GM23248 (cell line): Measurements from ENCODE around the gene DNAJC17. TPM values are rescaled to one million over a fixed set of nuclear protein-coding genes. Genes with fewer than 3 reads are reported as not detected.
A peak's percentile ranks its signal among the peaks of the same experiment; 100 is the strongest.

ENCODE experiments used
- DNase-seq: peaks from one replicate; pipeline ENCODE4 v3.0.0-alpha.2; 2015
- H2AFZ ChIP-seq: fragments of 200-600 bp; sonication (generic); 2 replicates; pipeline ENCODE4 v1.6.1; 2016; ENCODE audit warnings: antibody characterized with exemption
- H3F3A ChIP-seq: fragments of 200-600 bp; sonication (generic); 2 replicates; pipeline ENCODE4 v1.6.1; 2016; ENCODE audit warnings: mild to moderate bottlenecking, antibody characterized with exemption, mixed run types; ENCODE audit not compliant: insufficient read depth
- H3K27ac ChIP-seq: fragments of 200-600 bp; sonication (generic); 2 replicates; pipeline ENCODE4 v1.5.1; 2016; ENCODE audit warnings: mild to moderate bottlenecking
- H3K27me3 ChIP-seq: fragments of 200-600 bp; sonication (generic); replicated peaks from 2 replicates; pipeline ENCODE4 v1.6.1; 2016; ENCODE audit warnings: mild to moderate bottlenecking; ENCODE audit not compliant: insufficient read depth
- H3K36me3 ChIP-seq: fragments of 200-600 bp; sonication (generic); 2 replicates; pipeline ENCODE4 v1.6.1; 2016; ENCODE audit warnings: low read depth, mild to moderate bottlenecking
- H3K4me1 ChIP-seq: fragments of 200-600 bp; sonication (generic); 2 replicates; pipeline ENCODE4 v1.6.1; 2016; ENCODE audit warnings: mild to moderate bottlenecking; ENCODE audit not compliant: insufficient read depth
- H3K4me2 ChIP-seq: fragments of 200-600 bp; sonication (generic); one replicate; pipeline ENCODE4 v1.6.1; 2016; ENCODE audit warnings: mild to moderate bottlenecking; ENCODE audit not compliant: unreplicated experiment
- H3K4me3 ChIP-seq: fragments of 200-600 bp; sonication (generic); 2 replicates; pipeline ENCODE4 v1.5.1; 2016; ENCODE audit warnings: mild to moderate bottlenecking
- H3K79me2 ChIP-seq: fragments of 200-600 bp; sonication (generic); 2 replicates; pipeline ENCODE4 v1.6.1; 2016; ENCODE audit warnings: mild to moderate bottlenecking; ENCODE audit not compliant: insufficient read depth
- H3K9ac ChIP-seq: fragments of 200-600 bp; sonication (generic); 2 replicates; pipeline ENCODE4 v1.6.1; 2016; ENCODE audit warnings: mild to moderate bottlenecking
- H3K9me2 ChIP-seq: fragments of 200-600 bp; sonication (generic); 2 replicates; pipeline ENCODE4 v1.6.1; 2016; ENCODE audit warnings: mixed run types, mild to moderate bottlenecking, moderate library complexity; ENCODE audit not compliant: insufficient read depth
- H3K9me3 ChIP-seq: fragments of 200-600 bp; sonication (generic); one replicate; pipeline ENCODE4 v1.6.1; 2017; ENCODE audit warnings: low read depth
- H4K20me1 ChIP-seq: fragments of 200-600 bp; sonication (generic); 2 replicates; pipeline ENCODE4 v1.6.0; 2016; ENCODE audit not compliant: insufficient read depth
- EZH2 ChIP-seq: fragments of 200-600 bp; sonication (generic); IDR thresholded peaks from 2 replicates; pipeline ENCODE4 v1.6.1; 2018; ENCODE audit warnings: antibody characterized with exemption, mild to moderate bottlenecking; ENCODE audit not compliant: insufficient read depth, poor library complexity, severe bottlenecking
- EZH2phosphoT487 ChIP-seq: fragments of 200-600 bp; sonication (generic); IDR thresholded peaks from 2 replicates; pipeline ENCODE4 v1.6.1; 2018; ENCODE audit warnings: antibody characterized with exemption, moderate library complexity, mild to moderate bottlenecking, low read depth; ENCODE audit not compliant: insufficient read depth
- WGBS, 2 experiments: methylation state at CpG; one replicate each; pipeline ENCODE4 v1.1.6; 2015 to 2017; ENCODE audit warnings: low lambda C conversion rate in 2 of 2, low coverage in 1 of 2; ENCODE audit errors: missing lambda C conversion rate in 2 of 2; 5-methylcytosine and 5-hydroxymethylcytosine counted together
- in situ Hi-C: fragments of 300-500 bp; cut with MboI; formaldehyde crosslinking; loops from 2 replicates; pipeline ENCODE4 v1.15.0; 2020
- polyA plus RNA-seq: library from polyadenylated mRNA; unstranded; fragments of >200 nt; fragmentation: Nextera tagmentation; extraction: Ambion mirVana; gene quantifications from 2 replicates; pipeline ENCODE4 v1.2.1, GENCODE V29; 2016
- total RNA-seq: library from RNA; depleted of rRNA; stranded (reverse); fragments of >200 nt; shearing (Covaris generic); gene quantifications from 2 replicates; pipeline ENCODE4 v1.2.3, GENCODE V29; 2014

The DNAJC17 gene
- total and polyA plus RNA-seq, 2 experiments from 2014 or later = 13.4 to 36.4 TPM

DNA sequence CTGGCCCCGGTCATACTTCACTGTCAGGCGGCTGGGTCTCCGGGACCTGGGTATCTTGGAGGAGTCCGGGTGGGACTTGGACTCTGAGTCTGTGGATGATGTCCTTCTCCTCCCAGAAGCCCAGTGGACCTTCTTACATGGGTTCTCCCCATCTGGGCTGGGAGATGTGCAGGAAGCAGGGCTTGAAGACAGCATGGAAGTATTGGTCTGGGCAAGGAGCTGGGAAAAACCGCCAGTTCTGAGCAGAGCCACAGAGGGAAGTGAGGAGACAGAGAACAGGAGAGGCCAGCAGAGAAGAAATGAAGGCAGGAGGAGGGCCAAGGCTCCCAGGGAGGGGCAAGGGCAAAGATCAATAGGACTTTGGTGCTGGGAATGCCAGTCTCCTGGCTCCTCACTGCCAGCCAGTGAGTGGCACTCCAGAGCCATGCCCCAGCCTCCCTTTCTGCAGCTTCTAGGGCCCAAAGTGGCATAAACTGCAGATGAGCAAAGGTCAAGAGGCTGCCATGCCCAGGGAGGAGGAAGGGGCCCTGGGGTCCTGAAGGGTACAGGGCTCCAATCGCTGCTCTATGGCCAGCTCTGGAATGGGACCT is 21.3 kb upstream of the DNAJC17 start, which contains the start of gene PPP1R14D:
PPP1R14D (minus strand) TSS at position 262 of the 590 bp plus-strand sequence; CDS start at position 195, 67 bp downstream.
- Histone ChIP-seq H3K27ac (no peak within 1 kb of the TSS), H3K27me3 (peaks cover 13% of the 10 kb centered on the region), H2AFZ (no peak within 1 kb of the TSS), H3K4me2 (no peak within 1 kb of the TSS), H3K9ac (no peak within 1 kb of the TSS), H3K79me2 (no peaks in the 10 kb centered on the region), H3K4me3 (no peak within 1 kb of the TSS), H3K4me1 (no peaks in the 10 kb centered on the region), H3K9me3 (no peaks in the 10 kb centered on the region), H3K36me3 (no peaks in the 10 kb centered on the region), H3K9me2 (no peaks in the 10 kb centered on the region), H3F3A (no peaks in the 10 kb centered on the region), H4K20me1 (no peaks in the 10 kb centered on the region)
- TF ChIP-seq EZH2phosphoT487 (no peak), EZH2 (no peak)
- in situ Hi-C loops = no loop called here
- no peak for DNase-seq
- 61 to 66% methylated on average over 6 of the region's 6 CpGs for WGBS, 2 experiments

- Histone ChIP-seq H3F3A (no peaks in the 10 kb centered on the region), H3K36me3 (no peaks in the 10 kb centered on the region), H3K9me2 (no peaks in the 10 kb centered on the region), H3K4me3 (no peak overlapping the region), H2AFZ (no peak overlapping the region), H3K9ac (no peak overlapping the region), H3K9me3 (no peaks in the 10 kb centered on the region), H3K27me3 (peaks cover 13% of the 10 kb centered on the region), H3K4me2 (no peak overlapping the region), H3K27ac (no peak overlapping the region), H3K4me1 (no peaks in the 10 kb centered on the region), H4K20me1 (no peaks in the 10 kb centered on the region), H3K79me2 (no peaks in the 10 kb centered on the region)
- DNase-seq = no peak
- in situ Hi-C loops = no loop called here
- 46 to 50% methylated on average over 4 of the region's 4 CpGs for WGBS, 2 experiments
- no peak for TF ChIP-seq EZH2
- TF ChIP-seq EZH2phosphoT487 = no peak
These were observed 19.3 kb upstream of the DNAJC17 start for GRCh38 chr15:40826423-40827075.

DNA sequence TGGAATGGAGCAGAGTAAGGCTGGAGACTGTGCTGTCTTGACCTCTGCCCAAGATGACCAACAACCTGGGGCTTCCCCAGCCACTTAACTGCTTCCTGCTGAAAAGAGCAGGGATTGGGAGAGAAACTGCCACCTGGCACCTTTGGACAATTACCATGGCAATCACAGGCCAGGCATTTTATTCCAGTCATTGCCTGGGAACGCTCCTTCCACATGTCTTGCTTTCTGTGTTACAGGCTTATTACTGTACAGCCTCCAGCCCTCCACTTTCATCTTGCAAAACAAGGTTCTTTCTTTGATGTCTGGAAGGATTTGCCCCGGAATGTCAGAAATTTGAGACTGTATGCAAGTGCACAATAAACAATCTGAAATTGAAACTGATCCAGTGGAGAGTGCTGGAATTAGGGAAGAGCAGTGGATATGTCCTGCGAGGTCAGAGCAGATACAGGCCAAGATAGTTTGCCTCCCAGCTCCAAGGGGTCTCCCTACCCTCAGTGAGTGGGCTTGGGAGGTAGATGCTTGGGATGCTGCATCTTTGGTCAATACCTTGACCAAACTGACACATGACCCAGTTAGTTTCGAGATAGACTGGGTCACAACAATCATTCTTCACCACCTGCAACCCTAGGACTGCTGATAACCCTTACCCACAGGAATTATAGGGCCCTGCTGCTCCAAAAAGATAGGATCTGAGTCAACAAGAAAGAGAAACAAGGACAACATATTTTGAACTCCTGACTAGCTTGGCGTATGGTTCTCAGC is 18.6 kb upstream of the DNAJC17 start:
- DNase-seq = peak; percentile 17
- H3F3A ChIP-seq = no peaks in the 10 kb centered on the region
- 32% methylated on average over 5 of the region's 5 CpGs for WGBS, 2 experiments

GRCh38 chr15:40823572-40824343 is 16.5 kb upstream of the DNAJC17 start:
- H3K4me1 ChIP-seq = no peaks in the 10 kb centered on the region
- peaks cover 13% of the 10 kb centered on the region for H3K27me3 ChIP-seq
- no peak overlapping the region for H2AFZ ChIP-seq
- H3K79me2 ChIP-seq = no peaks in the 10 kb centered on the region
- no peak overlapping the region for H3K9ac ChIP-seq
- DNase-seq = no peak
- H3K27ac ChIP-seq = no peak overlapping the region
- H3K9me3 ChIP-seq = no peaks in the 10 kb centered on the region
- no peaks in the 10 kb centered on the region for H3F3A ChIP-seq
- in situ Hi-C loops = no loop called here
- no peaks in the 10 kb centered on the region for H4K20me1 ChIP-seq
- H3K4me3 ChIP-seq = no peak overlapping the region
- no peaks in the 10 kb centered on the region for H3K9me2 ChIP-seq
- TF ChIP-seq EZH2 (no peak), EZH2phosphoT487 (no peak)
- H3K4me2 ChIP-seq = no peak overlapping the region
- no peaks in the 10 kb centered on the region for H3K36me3 ChIP-seq
- WGBS, 2 experiments = 60 to 71% methylated on average over 1 of the region's 1 CpG

More for the DNA sequence above, 18.6 kb upstream of the DNAJC17 start:
- TF ChIP-seq EZH2 = no peak
- TF ChIP-seq EZH2phosphoT487 = no peak
- no peak overlapping the region for H2AFZ ChIP-seq
- H3K9me2 ChIP-seq = no peaks in the 10 kb centered on the region
- H3K36me3 ChIP-seq = no peaks in the 10 kb centered on the region
- peaks cover 13% of the 10 kb centered on the region for H3K27me3 ChIP-seq
- no peak overlapping the region for H3K4me3 ChIP-seq
- H3K4me1 ChIP-seq = no peaks in the 10 kb centered on the region
- H4K20me1 ChIP-seq = no peaks in the 10 kb centered on the region
- no peaks in the 10 kb centered on the region for H3K79me2 ChIP-seq
- H3K9ac ChIP-seq = no peak overlapping the region
- in situ Hi-C loops = no loop called here
- H3K4me2 ChIP-seq = no peak overlapping the region
- H3K27ac ChIP-seq = no peak overlapping the region
- no peaks in the 10 kb centered on the region for H3K9me3 ChIP-seq
